Endodermal cell (in vitro differentiated cells): Measurements from ENCODE around the gene KLF16. TPM values are rescaled to one million over a fixed set of nuclear protein-coding genes. Genes with fewer than 3 reads are reported as not detected.

ENCODE experiments used
- DNase-seq: peaks from one replicate; pipeline ENCODE4 v3.0.0-alpha.2; 2017
- H3K27ac ChIP-seq: 2 replicates; pipeline ENCODE4 v1.5.1; 2013; ENCODE audit warnings: mild to moderate bottlenecking, low read depth, low read length, moderate library complexity
- H3K27me3 ChIP-seq: 2 replicates; pipeline ENCODE4 v1.6.1; 2013; ENCODE audit warnings: mild to moderate bottlenecking, low read length, moderate library complexity; ENCODE audit not compliant: insufficient read depth, control insufficient read depth, poor library complexity, severe bottlenecking
- H3K36me3 ChIP-seq: 2 replicates; pipeline ENCODE4 v1.7.0; 2013; ENCODE audit warnings: mild to moderate bottlenecking, low read length, moderate library complexity; ENCODE audit not compliant: control insufficient read depth, insufficient read depth
- H3K4me1 ChIP-seq: one replicate; pipeline ENCODE4 v1.7.0; 2013; ENCODE audit warnings: low read length; ENCODE audit not compliant: control insufficient read depth, insufficient read depth
- H3K4me3 ChIP-seq: 2 replicates; pipeline ENCODE4 v1.5.1; 2013; ENCODE audit warnings: mild to moderate bottlenecking, low read length, moderate library complexity
- H3K9ac ChIP-seq: 2 replicates; pipeline ENCODE4 v1.6.1; 2013; ENCODE audit warnings: mild to moderate bottlenecking, low read length, moderate library complexity; ENCODE audit not compliant: poor library complexity, severe bottlenecking; ENCODE audit errors: extremely low read depth
- H3K9me3 ChIP-seq: 2 replicates; pipeline ENCODE4 v1.6.1; 2013; ENCODE audit warnings: mild to moderate bottlenecking, low read length, moderate library complexity; ENCODE audit not compliant: control insufficient read depth
- H3K27ac Mint-ChIP-seq: 2 replicates; pipeline ENCODE4 v1.8.0; 2020; ENCODE audit warnings: mixed read lengths
- H3K27me3 Mint-ChIP-seq: 2 replicates; pipeline ENCODE4 v1.8.0; 2021; ENCODE audit warnings: mild to moderate bottlenecking, mixed read lengths; ENCODE audit not compliant: insufficient read depth
- H3K36me3 Mint-ChIP-seq: 2 replicates; pipeline ENCODE4 v1.8.0; 2020; ENCODE audit warnings: low read depth, mixed read lengths
- H3K4me1 Mint-ChIP-seq: 2 replicates; pipeline ENCODE4 v1.8.0; 2020; ENCODE audit warnings: mixed read lengths
- H3K4me3 Mint-ChIP-seq: 2 replicates; pipeline ENCODE4 v1.8.0; 2020; ENCODE audit warnings: mild to moderate bottlenecking, moderate library complexity, mixed read lengths
- H3K9me3 Mint-ChIP-seq: 2 replicates; pipeline ENCODE4 v1.8.0; 2020; ENCODE audit warnings: mild to moderate bottlenecking, mixed read lengths
- CTCF ChIP-seq: fragments of 200-600 bp; sonication (generic); conservative IDR thresholded peaks from 2 replicates; pipeline ENCODE4 v1.5.0; 2021; ENCODE audit warnings: antibody characterized with exemption, mild to moderate bottlenecking
- WGBS, 2 experiments: methylation state at CpG; one replicate each; pipeline versions ENCODE4 v1.1.5 to v1.1.7; 2013; ENCODE audit warnings: missing lambda C conversion rate in 2 of 2, mixed read lengths in 1 of 2; ENCODE audit not compliant: insufficient coverage in 1 of 2, insufficient read length in 1 of 2; 5-methylcytosine and 5-hydroxymethylcytosine counted together
- total RNA-seq, 2 donors: library from RNA; stranded (reverse); fragmentation: NEBNext Ultra II Directional in 1 of 2; extraction: Animal tissue kit (Norgen Biotek cat#: 25700) in 1 of 2; gene quantifications; 2 replicates in 1 of 2; 3 replicates in 1 of 2; pipeline ENCODE4 v1.2.1, GENCODE V29; 2021

KLF16 gene
- total RNA-seq, 2 donors from 2014 or later: 39.0 to 42.9 TPM

GRCh38 chr19:1847348-1847683 is 16.1 kb downstream of the KLF16 start:
- Histone ChIP-seq H3K36me3 (peaks cover 3% of the 10 kb centered on the region), H3K9me3 (no peaks in the 10 kb centered on the region), H3K9ac (peak overlapping the region; percentile 98), H3K27me3 (no peaks in the 10 kb centered on the region), H3K4me1 (peaks cover 3% of the 10 kb centered on the region), H3K4me3 (peak overlapping the region; percentile 89), H3K27ac (no peak overlapping the region)
- H3K4me1 Mint-ChIP-seq: peaks cover 10% of the 10 kb centered on the region
- H3K27ac Mint-ChIP-seq: peak overlapping the region; percentile 96
- DNase-seq: no peak
- H3K4me3 Mint-ChIP-seq: peak overlapping the region; percentile 83
- no peak for TF ChIP-seq CTCF
- H3K36me3 Mint-ChIP-seq: peaks cover 5% of the 10 kb centered on the region
- no peaks in the 10 kb centered on the region for H3K27me3 Mint-ChIP-seq
- WGBS, 2 experiments: 22 to 25% methylated on average over 10 to 12 of the region's 12 CpGs
- H3K9me3 Mint-ChIP-seq: no peaks in the 10 kb centered on the region

GRCh38 chr19:1846517-1847204 is 16.7 kb downstream of the KLF16 start:
- 93 to 98% methylated on average over 24 to 29 of the region's 29 CpGs for WGBS, 2 experiments
- H3K4me1 ChIP-seq: peaks cover 3% of the 10 kb centered on the region
- peak overlapping the region; percentile 83 for H3K4me3 Mint-ChIP-seq
- no peak for DNase-seq
- H3K27ac Mint-ChIP-seq: peak overlapping the region; percentile 96
- H3K27me3 ChIP-seq: no peaks in the 10 kb centered on the region
- peak overlapping the region; percentile 89 for H3K4me3 ChIP-seq
- peaks cover 5% of the 10 kb centered on the region for H3K36me3 Mint-ChIP-seq
- peak overlapping the region; percentile 98 for H3K9ac ChIP-seq
- no peaks in the 10 kb centered on the region for H3K9me3 Mint-ChIP-seq
- peaks cover 10% of the 10 kb centered on the region for H3K4me1 Mint-ChIP-seq
- H3K27me3 Mint-ChIP-seq: no peaks in the 10 kb centered on the region
- H3K27ac ChIP-seq: no peak overlapping the region
- H3K9me3 ChIP-seq: no peaks in the 10 kb centered on the region
- no peak for TF ChIP-seq CTCF
- peaks cover 3% of the 10 kb centered on the region for H3K36me3 ChIP-seq

GRCh38 chr19:1845642-1846041 is 17.7 kb downstream of the KLF16 start:
- peaks cover 1% of the 10 kb centered on the region for H3K36me3 Mint-ChIP-seq
- 96 to 97% methylated on average over 9 to 11 of the region's 11 CpGs for WGBS, 2 experiments
- no peak for TF ChIP-seq CTCF
- peaks cover 10% of the 10 kb centered on the region for H3K4me1 Mint-ChIP-seq
- H3K4me1 ChIP-seq: peaks cover 3% of the 10 kb centered on the region
- H3K4me3 Mint-ChIP-seq: no peak overlapping the region
- peak overlapping the region; percentile 36 for H3K27ac Mint-ChIP-seq
- DNase-seq: no peak
- no peaks in the 10 kb centered on the region for H3K27me3 ChIP-seq
- H3K9me3 ChIP-seq: no peaks in the 10 kb centered on the region
- no peak overlapping the region for H3K27ac ChIP-seq
- H3K36me3 ChIP-seq: peaks cover 3% of the 10 kb centered on the region
- H3K4me3 ChIP-seq: no peak overlapping the region
- H3K27me3 Mint-ChIP-seq: no peaks in the 10 kb centered on the region
- no peaks in the 10 kb centered on the region for H3K9me3 Mint-ChIP-seq
- no peak overlapping the region for H3K9ac ChIP-seq
